ENCODE data around the gene SOCS7.

GRCh38 chr17:38425744-38426143 is 74.1 kb downstream of the SOCS7 start:
- TF ChIP-seq CTCF (optimal IDR thresholded peaks at IDR 0.05 in 1 of 3, IDR thresholded peaks at IDR 0.05 in 1 of 3, conservative IDR thresholded peaks at IDR 0.05 in 1 of 3; ENCODE audit: extremely low read depth in 1 of 3, insufficient read depth in 2 of 3, low read length in 3 of 3) (no peak), EZH2 (IDR thresholded peaks at IDR 0.05; ENCODE audit: low read length) (no peak)

Measured in keratinocyte (primary cell).